ENCODE measurements around the gene CASP9.

Gene CASP9

GRCh38 chr1:15524021-15524282 is at the start of gene CASP9:
Gene CASP9 (minus strand): TSS chr1:15524215. CDS start chr1:15524200, 15 bp downstream.
- no peak for FAIRE-seq

GRCh38 chr1:15573477-15573876 is 49.5 kb upstream of the CASP9 start:
- FAIRE-seq = no peak

GRCh38 chr1:15571266-15571665 is 47.3 kb upstream of the CASP9 start:
- FAIRE-seq = no peak

- no peak for FAIRE-seq
These were observed 46.8 kb upstream of the CASP9 start for GRCh38 chr1:15570861-15571260.

- no peak for FAIRE-seq
These were observed 44.5 kb upstream of the CASP9 start for GRCh38 chr1:15568387-15569073.

- no peak for FAIRE-seq
These were observed 35.3 kb upstream of the CASP9 start for GRCh38 chr1:15559189-15559810.

- no peak for FAIRE-seq
These were observed 34.5 kb upstream of the CASP9 start for GRCh38 chr1:15558516-15558915.

- no peak for FAIRE-seq
These were observed 33.6 kb upstream of the CASP9 start for GRCh38 chr1:15557594-15557993.

- FAIRE-seq = no peak
These were observed 33.0 kb upstream of the CASP9 start for GRCh38 chr1:15557008-15557407.

GRCh38 chr1:15550573-15550972 is 26.6 kb upstream of the CASP9 start:
- FAIRE-seq = no peak

- no peak for FAIRE-seq
These were observed 22.6 kb upstream of the CASP9 start for GRCh38 chr1:15546641-15547040.

- no peak for FAIRE-seq
These were observed 19.9 kb upstream of the CASP9 start for GRCh38 chr1:15543589-15544568.

- FAIRE-seq = no peak
These were observed 19.2 kb upstream of the CASP9 start for GRCh38 chr1:15543251-15543588.

GRCh38 chr1:15542388-15543250 is 18.6 kb upstream of the CASP9 start:
- FAIRE-seq = no peak

- no peak for FAIRE-seq
These were observed 17.3 kb upstream of the CASP9 start for GRCh38 chr1:15541231-15541792.

GRCh38 chr1:15540186-15540585 is 16.2 kb upstream of the CASP9 start:
- no peak for FAIRE-seq

- no peak for FAIRE-seq
These were observed 14.8 kb upstream of the CASP9 start for GRCh38 chr1:15538771-15539170.

- FAIRE-seq = no peak
These were observed 7.7 kb upstream of the CASP9 start for GRCh38 chr1:15531682-15532081.

- no peak for FAIRE-seq
These were observed 7.0 kb upstream of the CASP9 start for GRCh38 chr1:15531003-15531402.

GRCh38 chr1:15526490-15527339 is 2.7 kb upstream of the CASP9 start, which contains the start of gene DNAJC16:
Gene DNAJC16 (plus strand): TSS chr1:15526848. CDS start chr1:15529106, 2,258 bp downstream.
- peak; percentile 94 for FAIRE-seq

- no peak for FAIRE-seq
These were observed 2.0 kb upstream of the CASP9 start for GRCh38 chr1:15526021-15526489.

All from colon (tissue), 2 donors.